H1 (cell line): Measurements from ENCODE around the gene ANKRD34B. TPM values are rescaled to one million over a fixed set of nuclear protein-coding genes. Genes with fewer than 3 reads are reported as not detected.

Experiments used
- ASH2L ChIP-seq: fragments of 200-600, 300-600 bp; sonication (generic); IDR thresholded peaks from one replicate; pipeline ENCODE4 v1.7.1; 2017; ENCODE audit warnings: low read length
- BRCA1 ChIP-seq: IDR thresholded peaks from 2 replicates; pipeline ENCODE4 v1.6.1; 2012; ENCODE audit warnings: low read depth, low read length, improper control_type of control experiment
- GTF2F1 ChIP-seq: IDR thresholded peaks from 2 replicates; pipeline ENCODE4 v1.6.1; 2012; ENCODE audit warnings: low read depth, low read length, improper control_type of control experiment, borderline replicate concordance
- RXRA ChIP-seq: IDR thresholded peaks from 2 replicates; pipeline ENCODE4 v1.6.1; 2011; ENCODE audit warnings: low read depth, mild to moderate bottlenecking, low read length, moderate library complexity; ENCODE audit not compliant: insufficient read depth
- SRF ChIP-seq: IDR thresholded peaks from 2 replicates; pipeline ENCODE4 v1.6.1; 2011; ENCODE audit warnings: mild to moderate bottlenecking, low read depth, low read length, moderate library complexity
- TCF12 ChIP-seq: IDR thresholded peaks from 2 replicates; pipeline ENCODE4 v1.6.1; 2011; ENCODE audit warnings: low read depth, mild to moderate bottlenecking, low read length
- polyA plus RNA-seq, 7 experiments: library from polyadenylated mRNA; depleted of rRNA in 3 of 7; stranded (reverse) in 5 of 7; unstranded in 2 of 7; fragments of >200 nt in 5 of 7; fragments of 200-250 nt in 2 of 7; gene quantifications; 1 replicate in 5 of 7; 2 replicates in 1 of 7; 4 replicates in 1 of 7; pipeline versions ENCODE4 v1.2.1 to v1.2.3, GENCODE V29; 2011 to 2013; ENCODE audit warnings: missing spikeins in 2 of 7, mixed read lengths in 2 of 7
- total RNA-seq: library from RNA; stranded (reverse); fragmentation: NEBNext Ultra II Directional; extraction: Animal tissue kit (Norgen Biotek cat#: 25700); gene quantifications from 2 replicates; pipeline ENCODE4 v1.2.1, GENCODE V29; 2021

Gene ANKRD34B
- total and polyA plus RNA-seq, 2 of the 8 experiments (the other 6 are each of a cell fraction or from before 2014, with no cell fraction given) = 1.5 to 6.3 TPM

DNA sequence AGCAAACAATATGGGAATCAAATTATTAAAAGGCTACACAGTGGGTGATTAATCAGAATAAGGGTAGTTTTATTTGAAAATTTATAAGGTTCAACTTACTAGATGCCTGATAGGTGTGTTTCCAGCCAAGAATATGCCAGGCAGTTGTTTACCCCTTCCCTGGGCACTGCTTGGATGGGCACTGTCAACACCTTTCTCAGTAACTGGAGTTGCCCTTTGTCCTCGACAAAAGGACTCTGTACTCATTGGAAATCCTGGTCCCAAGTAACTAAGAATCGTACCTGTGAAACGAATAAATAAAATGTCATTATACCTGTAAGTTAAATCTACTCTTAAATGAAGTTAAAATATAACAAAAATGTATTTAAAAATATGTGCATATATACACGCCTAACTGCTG is 15.0 kb downstream of the ANKRD34B start (continued):
- TF ChIP-seq TCF12 (no peak), SRF (no peak), ASH2L (no peak), GTF2F1 (no peak), BRCA1 (no peak), RXRA (no peak)
